ENCODE measurements around the gene PRRT2.

PRRT2 gene

GRCh38 chr16:29835926-29836325 is 23.9 kb downstream of the PRRT2 start:
- no peak for FAIRE-seq

- FAIRE-seq, result no peak
These were observed 24.6 kb downstream of the PRRT2 start for GRCh38 chr16:29836623-29837022.

- no peak for FAIRE-seq
These were observed 25.8 kb downstream of the PRRT2 start for GRCh38 chr16:29837841-29838240.

- FAIRE-seq, result no peak
These were observed 27.8 kb downstream of the PRRT2 start for GRCh38 chr16:29839822-29840221.

GRCh38 chr16:29840240-29840639 is 28.2 kb downstream of the PRRT2 start:
- FAIRE-seq, result no peak

- no peak for FAIRE-seq
These were observed 29.6 kb downstream of the PRRT2 start for GRCh38 chr16:29841631-29842030.

- FAIRE-seq, result no peak
These were observed 30.8 kb downstream of the PRRT2 start for GRCh38 chr16:29842732-29843346.

GRCh38 chr16:29843931-29844330 is 31.9 kb downstream of the PRRT2 start:
- FAIRE-seq, result no peak

- no peak for FAIRE-seq
These were observed 32.8 kb downstream of the PRRT2 start for GRCh38 chr16:29844575-29845331.

- FAIRE-seq, result no peak
These were observed 33.7 kb downstream of the PRRT2 start for GRCh38 chr16:29845656-29846055.

- FAIRE-seq, result no peak
These were observed 36.7 kb downstream of the PRRT2 start for GRCh38 chr16:29848420-29849297.

- no peak for FAIRE-seq
These were observed 37.5 kb downstream of the PRRT2 start for GRCh38 chr16:29849505-29849904.

GRCh38 chr16:29850998-29851397 is 39.0 kb downstream of the PRRT2 start:
- no peak for FAIRE-seq

GRCh38 chr16:29852654-29853053 is 40.7 kb downstream of the PRRT2 start:
- FAIRE-seq, result no peak

GRCh38 chr16:29854520-29855100 is 42.6 kb downstream of the PRRT2 start:
- no peak for FAIRE-seq

GRCh38 chr16:29857133-29857760 is 45.3 kb downstream of the PRRT2 start:
- no peak for FAIRE-seq

GRCh38 chr16:29858149-29858849 is 46.3 kb downstream of the PRRT2 start:
- no peak for FAIRE-seq

- FAIRE-seq, result no peak
These were observed 47.0 kb downstream of the PRRT2 start for GRCh38 chr16:29858974-29859373.

- FAIRE-seq, result no peak
These were observed 48.2 kb downstream of the PRRT2 start for GRCh38 chr16:29860218-29860617.

GRCh38 chr16:29862383-29862883 is 50.4 kb downstream of the PRRT2 start:
- FAIRE-seq, result no peak

- peak; percentile 57 for FAIRE-seq
These were observed 51.1 kb downstream of the PRRT2 start, which contains the start of gene CDIPT for GRCh38 chr16:29862884-29863668. Gene CDIPT, minus strand, starts transcription at chr16:29863226. Its CDS starts 369 bp downstream, at chr16:29862857.

Data from TTC549 (cell line).